Endodermal cell (in vitro differentiated cells): ENCODE measurements around the gene ALAS1. TPM values are rescaled to one million over a fixed set of nuclear protein-coding genes. Genes with fewer than 3 reads are reported as not detected.

Source experiments
- DNase-seq: peaks from one replicate; pipeline ENCODE4 v3.0.0-alpha.2; 2017
- H3K27ac ChIP-seq: 2 replicates; pipeline ENCODE4 v1.5.1; 2013; ENCODE audit warnings: mild to moderate bottlenecking, low read depth, low read length, moderate library complexity
- H3K27me3 ChIP-seq: 2 replicates; pipeline ENCODE4 v1.6.1; 2013; ENCODE audit warnings: mild to moderate bottlenecking, low read length, moderate library complexity; ENCODE audit not compliant: insufficient read depth, control insufficient read depth, poor library complexity, severe bottlenecking
- H3K36me3 ChIP-seq: 2 replicates; pipeline ENCODE4 v1.7.0; 2013; ENCODE audit warnings: mild to moderate bottlenecking, low read length, moderate library complexity; ENCODE audit not compliant: control insufficient read depth, insufficient read depth
- H3K4me1 ChIP-seq: one replicate; pipeline ENCODE4 v1.7.0; 2013; ENCODE audit warnings: low read length; ENCODE audit not compliant: control insufficient read depth, insufficient read depth
- H3K4me3 ChIP-seq: 2 replicates; pipeline ENCODE4 v1.5.1; 2013; ENCODE audit warnings: mild to moderate bottlenecking, low read length, moderate library complexity
- H3K9ac ChIP-seq: 2 replicates; pipeline ENCODE4 v1.6.1; 2013; ENCODE audit warnings: mild to moderate bottlenecking, low read length, moderate library complexity; ENCODE audit not compliant: poor library complexity, severe bottlenecking; ENCODE audit errors: extremely low read depth
- H3K9me3 ChIP-seq: 2 replicates; pipeline ENCODE4 v1.6.1; 2013; ENCODE audit warnings: mild to moderate bottlenecking, low read length, moderate library complexity; ENCODE audit not compliant: control insufficient read depth
- H3K27ac Mint-ChIP-seq: 2 replicates; pipeline ENCODE4 v1.8.0; 2020; ENCODE audit warnings: mixed read lengths
- H3K27me3 Mint-ChIP-seq: 2 replicates; pipeline ENCODE4 v1.8.0; 2021; ENCODE audit warnings: mild to moderate bottlenecking, mixed read lengths; ENCODE audit not compliant: insufficient read depth
- H3K36me3 Mint-ChIP-seq: 2 replicates; pipeline ENCODE4 v1.8.0; 2020; ENCODE audit warnings: low read depth, mixed read lengths
- H3K4me1 Mint-ChIP-seq: 2 replicates; pipeline ENCODE4 v1.8.0; 2020; ENCODE audit warnings: mixed read lengths
- H3K4me3 Mint-ChIP-seq: 2 replicates; pipeline ENCODE4 v1.8.0; 2020; ENCODE audit warnings: mild to moderate bottlenecking, moderate library complexity, mixed read lengths
- H3K9me3 Mint-ChIP-seq: 2 replicates; pipeline ENCODE4 v1.8.0; 2020; ENCODE audit warnings: mild to moderate bottlenecking, mixed read lengths
- WGBS, 2 experiments: methylation state at CpG; one replicate each; pipeline versions ENCODE4 v1.1.5 to v1.1.7; 2013; ENCODE audit warnings: missing lambda C conversion rate in 2 of 2, mixed read lengths in 1 of 2; ENCODE audit not compliant: insufficient coverage in 1 of 2, insufficient read length in 1 of 2; 5-methylcytosine and 5-hydroxymethylcytosine counted together
- total RNA-seq, 2 donors: library from RNA; stranded (reverse); fragmentation: NEBNext Ultra II Directional in 1 of 2; extraction: Animal tissue kit (Norgen Biotek cat#: 25700) in 1 of 2; gene quantifications; 2 replicates in 1 of 2; 3 replicates in 1 of 2; pipeline ENCODE4 v1.2.1, GENCODE V29; 2021
- TF ChIP-seq, protein P1 (sequence below): fragments of 200-600 bp; sonication (generic); conservative IDR thresholded peaks from 2 replicates; pipeline ENCODE4 v1.5.0; 2021; ENCODE audit warnings: antibody characterized with exemption, mild to moderate bottlenecking

Gene ALAS1
- total RNA-seq, 2 donors from 2014 or later, result 33.6 to 50.1 TPM

DNA sequence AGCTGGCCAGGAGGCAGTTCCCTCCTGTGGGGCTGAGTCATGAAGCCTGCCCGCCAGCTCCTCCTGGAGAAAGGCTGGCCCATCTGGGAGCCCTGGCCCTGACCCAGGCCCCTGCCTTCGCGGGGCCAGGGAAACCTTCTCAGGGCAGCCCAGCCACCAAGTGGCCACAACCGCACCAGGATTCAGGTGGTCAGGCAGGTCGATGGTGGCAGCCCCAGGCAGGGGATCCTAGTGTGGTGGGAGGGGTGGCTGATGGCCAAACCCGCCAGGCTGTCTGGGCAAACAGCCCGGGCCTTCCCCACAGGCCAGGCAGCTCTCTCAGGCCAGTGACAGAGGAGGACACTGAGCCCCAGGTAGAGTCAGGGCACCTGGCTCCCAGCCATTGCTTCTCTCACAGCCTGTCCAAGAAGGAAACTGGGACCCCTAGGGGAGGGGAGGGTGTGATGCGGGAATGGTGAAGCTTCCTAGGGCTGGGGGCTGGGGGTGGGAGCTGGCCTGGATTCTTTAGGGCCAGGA is 39.8 kb downstream of the ALAS1 start:
- Histone ChIP-seq H3K9ac (no peak overlapping the region), H3K4me1 (peaks cover 4% of the 10 kb centered on the region), H3K27ac (no peak overlapping the region), H3K36me3 (no peaks in the 10 kb centered on the region), H3K9me3 (no peaks in the 10 kb centered on the region), H3K4me3 (peak overlapping the region; percentile 97), H3K27me3 (no peaks in the 10 kb centered on the region)
- Mint-ChIP-seq H3K4me1 (peaks cover 24% of the 10 kb centered on the region), H3K36me3 (peaks cover 6% of the 10 kb centered on the region), H3K27ac (peak overlapping the region; percentile 92), H3K9me3 (no peaks in the 10 kb centered on the region), H3K27me3 (no peaks in the 10 kb centered on the region), H3K4me3 (peak overlapping the region; percentile 89)
- peak; percentile 81 for DNase-seq
- TF ChIP-seq, protein P1, sequence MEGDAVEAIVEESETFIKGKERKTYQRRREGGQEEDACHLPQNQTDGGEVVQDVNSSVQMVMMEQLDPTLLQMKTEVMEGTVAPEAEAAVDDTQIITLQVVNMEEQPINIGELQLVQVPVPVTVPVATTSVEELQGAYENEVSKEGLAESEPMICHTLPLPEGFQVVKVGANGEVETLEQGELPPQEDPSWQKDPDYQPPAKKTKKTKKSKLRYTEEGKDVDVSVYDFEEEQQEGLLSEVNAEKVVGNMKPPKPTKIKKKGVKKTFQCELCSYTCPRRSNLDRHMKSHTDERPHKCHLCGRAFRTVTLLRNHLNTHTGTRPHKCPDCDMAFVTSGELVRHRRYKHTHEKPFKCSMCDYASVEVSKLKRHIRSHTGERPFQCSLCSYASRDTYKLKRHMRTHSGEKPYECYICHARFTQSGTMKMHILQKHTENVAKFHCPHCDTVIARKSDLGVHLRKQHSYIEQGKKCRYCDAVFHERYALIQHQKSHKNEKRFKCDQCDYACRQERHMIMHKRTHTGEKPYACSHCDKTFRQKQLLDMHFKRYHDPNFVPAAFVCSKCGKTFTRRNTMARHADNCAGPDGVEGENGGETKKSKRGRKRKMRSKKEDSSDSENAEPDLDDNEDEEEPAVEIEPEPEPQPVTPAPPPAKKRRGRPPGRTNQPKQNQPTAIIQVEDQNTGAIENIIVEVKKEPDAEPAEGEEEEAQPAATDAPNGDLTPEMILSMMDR, result peak; percentile 34
- WGBS, 2 experiments, result 50% methylated on average over 2 to 8 of the region's 8 CpGs

DNA sequence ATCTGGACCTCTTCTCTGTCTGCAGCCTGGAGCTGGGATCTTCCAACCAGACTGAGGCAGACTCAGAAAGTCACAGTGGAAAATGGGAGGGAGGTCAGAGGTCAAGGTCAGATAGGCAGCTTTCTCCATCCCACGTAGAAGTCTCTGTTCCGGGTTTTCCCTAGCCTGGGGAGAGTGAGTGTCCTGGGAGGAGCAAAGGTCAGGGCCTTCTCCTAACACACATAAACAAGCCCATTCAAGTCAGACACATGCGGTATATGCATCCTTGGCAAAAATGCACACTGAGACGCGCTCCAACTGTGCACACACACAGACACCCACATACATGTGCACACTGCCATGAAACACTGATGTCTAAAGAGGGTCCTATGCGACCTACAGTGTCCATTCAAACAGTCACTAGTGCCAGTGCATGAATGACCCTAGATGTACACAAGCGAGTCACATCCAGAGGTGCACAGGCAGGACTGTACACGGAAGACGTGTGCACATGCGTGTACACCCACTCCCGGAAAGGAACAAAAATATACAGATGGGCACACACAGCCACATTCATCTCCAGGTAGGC is 40.3 kb downstream of the ALAS1 start:
- no peak overlapping the region for H3K27ac ChIP-seq
- peak overlapping the region; percentile 44 for H3K9ac ChIP-seq
- Mint-ChIP-seq H3K4me1 (peaks cover 24% of the 10 kb centered on the region), H3K27me3 (peaks cover 2% of the 10 kb centered on the region), H3K36me3 (peaks cover 6% of the 10 kb centered on the region), H3K4me3 (peak overlapping the region; percentile 89), H3K9me3 (no peaks in the 10 kb centered on the region), H3K27ac (peak overlapping the region; percentile 92)
- WGBS, 2 experiments, result 22 to 34% methylated on average over 8 to 11 of the region's 11 CpGs
- H3K9me3 ChIP-seq, result no peaks in the 10 kb centered on the region
- H3K36me3 ChIP-seq, result no peaks in the 10 kb centered on the region
- no peaks in the 10 kb centered on the region for H3K27me3 ChIP-seq
- DNase-seq, result no peak
- TF ChIP-seq, protein P1, result no peak
- H3K4me1 ChIP-seq, result peaks cover 4% of the 10 kb centered on the region
- H3K4me3 ChIP-seq, result peak overlapping the region; percentile 97

DNA sequence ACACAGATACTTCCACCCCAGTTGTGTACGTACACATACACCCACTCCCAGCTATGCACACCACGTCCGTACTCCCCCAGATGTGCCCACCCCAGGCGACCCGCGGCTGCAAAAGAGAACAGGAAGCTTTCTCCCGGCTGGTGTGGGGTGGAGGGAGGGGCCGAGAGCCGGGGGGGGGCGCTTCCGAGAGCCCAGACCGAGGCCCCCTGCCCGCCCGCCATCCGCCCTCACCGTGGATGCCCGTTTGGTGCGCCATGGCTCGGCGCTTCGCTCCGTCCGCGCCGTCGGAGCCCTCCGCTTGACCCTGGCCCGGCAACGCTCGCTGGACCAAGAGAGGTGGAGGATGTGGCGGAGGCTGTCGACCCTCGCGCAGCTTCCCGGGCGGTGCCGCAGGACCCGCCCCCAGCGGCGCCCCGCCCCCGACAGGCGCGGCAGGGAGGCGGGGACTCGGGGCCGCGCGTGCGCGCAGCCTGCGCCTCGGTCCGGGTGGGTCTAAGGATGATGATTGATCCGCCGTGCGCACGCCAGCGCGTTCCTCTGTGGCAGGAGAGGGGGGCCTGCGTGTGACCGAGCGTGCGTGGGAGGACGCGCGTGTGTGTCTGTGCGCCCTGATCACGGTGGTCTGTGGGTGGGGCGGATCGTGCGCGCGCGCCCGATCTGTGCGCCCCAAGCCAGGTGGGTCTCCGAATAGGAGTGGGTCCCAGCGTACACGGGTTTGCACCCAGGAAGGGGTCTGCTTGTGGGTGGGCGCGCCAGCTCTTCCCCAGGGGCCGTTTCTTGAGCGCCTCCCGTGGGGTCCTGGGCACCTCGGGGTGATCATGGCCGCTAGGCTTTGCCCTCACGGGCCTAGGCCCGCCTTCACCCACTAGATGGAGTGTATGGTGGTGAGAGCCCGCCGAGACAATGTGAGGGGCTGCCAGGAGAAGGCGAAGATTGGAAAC is 41.1 kb downstream of the ALAS1 start, which contains the start of gene TWF2:
TSS of gene TWF2 (minus strand) at position 398 of the 941 bp plus-strand sequence. CDS start at position 256, 142 bp downstream.
- Mint-ChIP-seq H3K4me3 (peak within 1 kb of the TSS; percentile 89), H3K27me3 (peaks cover 9% of the 10 kb centered on the region), H3K27ac (peak within 1 kb of the TSS; percentile 92), H3K9me3 (peaks cover 2% of the 10 kb centered on the region), H3K4me1 (peaks cover 24% of the 10 kb centered on the region), H3K36me3 (peaks cover 4% of the 10 kb centered on the region)
- Histone ChIP-seq H3K27ac (peak within 1 kb of the TSS; percentile 59), H3K27me3 (peaks cover under 1% of the 10 kb centered on the region), H3K9ac (peak within 1 kb of the TSS; percentile 47), H3K9me3 (no peaks in the 10 kb centered on the region), H3K4me3 (peak within 1 kb of the TSS; percentile 97), H3K4me1 (peaks cover 4% of the 10 kb centered on the region), H3K36me3 (no peaks in the 10 kb centered on the region)
- TF ChIP-seq, protein P1, result peak; percentile 73
- 1 to 6% methylated on average over 12 to 91 of the region's 92 CpGs for WGBS, 2 experiments
- DNase-seq, result peak; percentile 92
